Measurements from ENCODE around the gene CD209. TPM values are rescaled to one million over a fixed set of nuclear protein-coding genes. Genes with fewer than 3 reads are reported as not detected.

Gene CD209
- total RNA-seq, 1 experiment from 2014 or later = not detected

DNA sequence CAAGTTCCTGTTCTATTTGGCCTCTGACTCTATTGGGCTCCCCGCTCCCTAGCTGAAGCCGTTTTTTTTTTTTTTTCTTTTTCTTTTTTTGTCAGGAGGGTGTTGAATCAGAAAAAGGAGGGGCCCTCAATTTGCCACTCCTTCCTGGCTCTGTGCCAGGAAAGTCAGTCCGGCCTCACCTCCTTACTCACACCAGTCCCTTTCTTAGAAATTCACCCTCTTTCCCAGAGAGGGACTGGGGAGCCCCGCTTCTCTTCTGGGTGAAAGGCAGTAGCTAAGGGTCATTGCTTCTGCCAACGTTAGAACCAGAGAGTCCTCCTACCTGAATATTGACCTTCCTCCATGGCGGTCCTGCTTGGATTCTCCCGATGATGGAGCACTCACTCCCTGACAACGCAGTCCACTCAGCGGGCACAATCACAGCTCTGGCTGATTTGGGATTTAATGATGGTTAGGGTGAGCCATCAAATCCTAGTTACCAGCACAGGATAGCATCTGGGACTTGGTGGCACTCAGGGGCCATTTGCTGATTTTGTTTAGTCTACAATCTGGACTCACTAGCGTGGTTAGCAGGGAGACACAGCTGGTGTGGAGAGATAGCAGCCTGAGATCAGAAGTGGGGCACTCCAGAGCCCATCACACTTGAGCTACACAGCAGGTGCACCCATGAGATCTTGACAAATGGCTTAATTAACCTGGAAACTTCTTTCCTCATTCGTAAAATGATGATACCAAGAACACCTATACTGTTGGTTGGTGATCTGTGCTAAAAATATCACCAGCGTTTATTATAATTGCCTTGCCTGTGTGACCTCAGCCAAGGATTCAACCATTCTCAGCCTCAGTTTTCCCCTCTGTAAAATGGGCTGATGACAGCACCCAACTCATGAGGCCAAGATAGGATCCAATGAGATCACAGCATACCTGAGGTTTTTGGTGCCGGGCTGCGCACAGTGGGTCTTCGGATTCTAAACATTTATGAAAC, 47.6 kb downstream of the CD209 start:
- POLR2A ChIA-PET = no interaction called here
- Histone ChIP-seq H3K9me3 (ENCODE audit: control insufficient read depth, insufficient read depth, low read depth, low read length) (no peaks in the 10 kb centered on the region), H3K36me3 (ENCODE audit: control insufficient read depth, insufficient read depth, low read length) (no peaks in the 10 kb centered on the region), H3K27me3 (ENCODE audit: control insufficient read depth, insufficient read depth, low read length) (peaks cover 2% of the 10 kb centered on the region; the same call in 1 of the 2 replicates), H3K27ac (ENCODE audit: low read length) (no peak overlapping the region), H3K4me3 (ENCODE audit: low read depth in 2 of 2, low read length in 2 of 2) (no peak overlapping the region), H3K4me1 (ENCODE audit: control insufficient read depth, insufficient read depth, low read length) (no peaks in the 10 kb centered on the region)
- no TSS peak for BruUV-seq (replicated peaks)
- intact Hi-C loops (cut with micrococcal nuclease; ENCODE audit: unreplicated experiment) (no loop called here), in situ Hi-C loops (cut with HindIII; ENCODE audit: low pct_unique_long_range_greater_than_20kb, low sequenced_read_pairs) (no loop called here)
- no peak for ATAC-seq
- CTCF ChIA-PET = no interaction called here
- DNase-seq (ENCODE audit: low read depth, low spot score) = no peak
- TF ChIP-seq REST (IDR thresholded peaks at IDR 0.05; ENCODE audit: insufficient read depth in 1 of 2, low read depth in 2 of 2, low read length in 1 of 2) (no peak), CTCF (IDR thresholded peaks at IDR 0.05) (no peak), TCF7L2 (IDR thresholded peaks at IDR 0.05; ENCODE audit: low read depth, low read length) (no peak), SIN3A (IDR thresholded peaks at IDR 0.05; ENCODE audit: borderline replicate concordance, insufficient read depth, low read depth, low read length) (no peak), POLR2AphosphoS5 (IDR thresholded peaks at IDR 0.05; ENCODE audit: low read depth, low read length) (no peak)

GRCh38 chr19:7699003-7699402, 48.3 kb downstream of the CD209 start:
- intact Hi-C loops (cut with micrococcal nuclease; ENCODE audit: unreplicated experiment) = no loop called here
- Histone ChIP-seq H3K27ac (ENCODE audit: low read length) (no peak overlapping the region), H3K4me3 (ENCODE audit: low read depth in 2 of 2, low read length in 2 of 2) (no peak overlapping the region), H3K9me3 (ENCODE audit: control insufficient read depth, insufficient read depth, low read depth, low read length) (no peaks in the 10 kb centered on the region), H3K36me3 (ENCODE audit: control insufficient read depth, insufficient read depth, low read length) (no peaks in the 10 kb centered on the region), H3K4me1 (ENCODE audit: control insufficient read depth, insufficient read depth, low read length) (no peaks in the 10 kb centered on the region), H3K27me3 (ENCODE audit: control insufficient read depth, insufficient read depth, low read length) (peaks cover 2% of the 10 kb centered on the region; the same call in 1 of the 2 replicates)
- BruUV-seq (replicated peaks) = no TSS peak
- in situ Hi-C loops (cut with HindIII; ENCODE audit: low pct_unique_long_range_greater_than_20kb, low sequenced_read_pairs) = no loop called here
- ATAC-seq (no peak), DNase-seq (ENCODE audit: low read depth, low spot score) (no peak)
- ChIA-PET CTCF (interaction anchor here (0.6 kb wide), 1 partner anchor 70 kb away, joined by 10 read pairs; the partner anchor contains the start of genes PET100 and XAB2), POLR2A (no interaction called here)
- TF ChIP-seq TCF7L2 (IDR thresholded peaks at IDR 0.05; ENCODE audit: low read depth, low read length) (no peak), SIN3A (IDR thresholded peaks at IDR 0.05; ENCODE audit: borderline replicate concordance, insufficient read depth, low read depth, low read length) (no peak), REST (IDR thresholded peaks at IDR 0.05; ENCODE audit: insufficient read depth in 1 of 2, low read depth in 2 of 2, low read length in 1 of 2) (no peak), CTCF (IDR thresholded peaks at IDR 0.05) (no peak)

Data from Panc1 (cell line).